GM21526 (cell line): ENCODE results near the gene APP.
"Not testable (repeated sequence)": the region's sequence is repeated elsewhere in the genome, so short reads cannot be mapped to it uniquely, and the experiment has no call there.

ENCODE experiments used
- ATAC-seq: cut with Tn5 transposase; IDR thresholded peaks from one replicate; pipeline ENCODE4 v1.9.1; 2021; ENCODE audit warnings: moderate library complexity; ENCODE audit not compliant: unreplicated experiment, low FRiP score

Gene APP

DNA sequence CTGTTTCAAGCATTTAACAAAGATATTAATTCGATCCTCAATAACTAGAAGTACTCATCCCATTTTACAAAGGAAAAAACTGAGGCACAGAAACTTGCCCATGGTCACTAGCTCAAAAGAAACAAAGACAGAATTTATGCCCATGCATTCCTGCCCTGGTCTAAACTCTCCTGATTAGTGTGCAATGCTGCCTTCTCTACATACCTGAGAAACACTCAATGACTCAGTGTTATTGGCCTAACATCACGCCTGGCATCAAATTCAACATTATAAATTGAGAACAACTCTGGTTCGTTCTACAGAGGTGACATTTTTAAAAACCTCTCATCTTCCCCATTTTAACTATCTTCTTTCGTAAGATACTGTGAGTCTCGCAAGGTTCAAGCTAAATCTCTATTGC lies 5.2 kb downstream of the APP start:
- ATAC-seq: no peak

- no peak for ATAC-seq
Measured at GRCh38 chr21:26164311-26164710, 6.3 kb downstream of the APP start.

- no peak for ATAC-seq
Measured at GRCh38 chr21:26162081-26162480, 8.5 kb downstream of the APP start.

DNA sequence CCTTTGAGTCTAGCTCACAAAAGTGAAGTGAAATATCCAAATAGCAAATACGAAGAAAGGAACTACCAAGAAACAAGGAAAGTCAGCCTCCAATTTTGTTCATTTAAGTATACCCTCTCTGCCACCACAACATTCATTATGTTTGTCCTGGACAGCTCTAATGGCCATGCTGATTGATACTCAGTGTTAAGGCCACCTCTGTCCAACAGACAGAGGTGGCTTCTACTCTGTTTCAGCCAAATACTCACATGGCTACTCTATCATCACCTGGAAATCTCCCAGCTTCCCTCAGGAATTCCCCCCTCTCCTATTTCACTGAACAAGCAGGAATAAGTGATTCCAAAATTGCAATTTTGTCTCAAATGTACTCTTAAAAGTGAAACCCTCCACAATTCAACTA lies 10.7 kb downstream of the APP start:
- ATAC-seq: no peak

- no peak for ATAC-seq
Measured at GRCh38 chr21:26157801-26158200, 12.8 kb downstream of the APP start.

- no peak for ATAC-seq
Measured at GRCh38 chr21:26154753-26155152, 15.8 kb downstream of the APP start.

DNA sequence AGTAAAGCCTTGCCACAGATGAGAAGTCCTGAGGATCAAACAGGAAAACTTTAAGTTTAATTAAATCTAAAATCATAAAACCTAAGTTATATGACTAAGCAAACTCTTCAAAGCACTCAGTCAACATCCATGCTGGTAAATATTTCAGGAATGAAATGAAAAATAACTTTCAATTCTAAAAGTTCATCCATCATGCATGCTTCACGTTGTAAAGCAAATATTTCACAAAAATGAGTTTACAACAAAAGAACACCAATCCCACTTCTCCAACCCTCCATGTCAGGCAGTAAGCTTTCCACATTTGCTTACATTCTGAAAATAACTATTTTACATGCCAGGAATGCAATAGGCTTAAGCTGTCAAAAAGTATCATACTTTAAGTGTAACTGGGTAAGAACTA lies 16.8 kb downstream of the APP start:
- ATAC-seq: no peak

DNA sequence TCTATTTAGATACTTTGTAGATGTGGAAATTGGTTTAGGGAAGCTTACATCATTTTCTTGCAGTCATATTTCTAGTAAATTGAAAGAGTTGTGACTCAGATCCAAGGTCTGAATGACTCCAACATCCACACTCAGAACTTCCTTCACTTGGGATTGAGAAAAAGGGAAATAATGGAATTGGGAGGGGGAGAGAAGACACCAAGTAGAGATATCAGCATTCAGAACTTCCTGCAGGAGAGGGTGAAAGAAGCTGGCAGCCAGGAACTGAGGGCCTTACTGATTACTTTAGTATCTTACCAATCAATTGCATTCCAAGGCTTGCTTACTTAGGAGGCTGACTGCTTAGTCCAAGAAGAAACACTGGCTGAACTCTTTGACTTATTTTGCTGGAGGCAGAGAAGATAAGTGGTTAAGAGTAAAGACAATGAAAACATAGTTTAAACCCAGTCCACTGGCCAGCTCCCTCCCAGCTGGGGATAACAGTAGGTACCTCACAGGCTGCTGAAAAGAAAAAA lies 21.7 kb downstream of the APP start:
- no peak for ATAC-seq

DNA sequence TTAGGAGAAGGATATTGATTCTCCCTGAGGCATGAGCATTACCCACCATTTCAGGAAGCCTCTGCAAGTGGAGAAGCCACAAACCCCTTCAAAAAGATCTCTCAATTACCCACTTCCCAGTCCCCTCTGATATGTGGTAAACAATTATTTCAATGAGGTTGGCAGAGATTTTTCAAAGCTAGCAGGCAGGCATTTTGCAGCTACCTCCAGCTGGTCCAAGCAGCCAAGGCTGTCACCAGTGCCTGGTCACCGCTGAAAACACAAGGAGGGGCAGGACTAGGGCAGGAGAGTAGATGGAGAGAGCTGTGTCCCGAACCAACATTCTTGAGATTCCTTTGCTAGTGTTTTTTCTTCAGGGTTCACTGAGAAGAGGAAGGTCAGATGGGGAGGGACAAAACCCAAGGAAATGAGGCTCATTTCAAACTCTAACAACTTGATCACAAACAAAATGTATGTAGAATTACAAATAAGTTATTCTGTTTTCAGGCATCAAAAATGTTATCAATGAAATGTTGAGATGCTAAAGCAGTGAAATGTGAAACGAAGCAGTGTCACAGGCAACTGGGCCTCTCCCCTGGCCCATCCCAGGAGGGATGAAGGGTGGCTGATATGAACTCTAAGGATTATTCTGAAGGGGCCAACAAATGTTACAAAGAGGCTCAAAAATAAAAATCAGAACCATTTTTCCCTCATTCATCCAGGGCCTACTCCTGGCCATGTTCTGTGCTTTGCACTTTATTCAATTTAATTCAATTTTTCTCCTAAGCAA lies 22.3 kb downstream of the APP start:
- no peak for ATAC-seq

DNA sequence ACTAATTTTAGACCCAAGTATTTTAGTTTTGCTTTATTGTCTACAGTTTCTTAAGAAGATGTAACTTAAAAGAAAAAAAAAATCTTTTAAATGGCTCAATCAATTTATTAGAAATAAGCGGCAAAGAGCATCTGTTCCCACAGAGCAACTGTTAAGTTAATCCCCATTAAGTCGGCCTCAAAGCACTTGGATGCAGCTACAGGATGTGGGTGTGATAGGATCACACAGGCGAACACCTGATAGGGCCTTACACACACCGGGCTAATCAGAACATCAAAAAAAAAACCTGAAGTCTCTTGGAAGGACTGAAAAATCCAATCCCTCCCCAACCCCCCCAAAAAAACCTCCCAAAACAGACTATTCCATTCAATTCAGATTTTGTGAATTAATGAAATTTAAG lies 23.0 kb downstream of the APP start:
- no peak for ATAC-seq

GRCh38 chr21:26146681-26147080 lies 23.9 kb downstream of the APP start:
- ATAC-seq: no peak

- ATAC-seq: no peak
Measured at GRCh38 chr21:26144031-26144430, 26.5 kb downstream of the APP start.

DNA sequence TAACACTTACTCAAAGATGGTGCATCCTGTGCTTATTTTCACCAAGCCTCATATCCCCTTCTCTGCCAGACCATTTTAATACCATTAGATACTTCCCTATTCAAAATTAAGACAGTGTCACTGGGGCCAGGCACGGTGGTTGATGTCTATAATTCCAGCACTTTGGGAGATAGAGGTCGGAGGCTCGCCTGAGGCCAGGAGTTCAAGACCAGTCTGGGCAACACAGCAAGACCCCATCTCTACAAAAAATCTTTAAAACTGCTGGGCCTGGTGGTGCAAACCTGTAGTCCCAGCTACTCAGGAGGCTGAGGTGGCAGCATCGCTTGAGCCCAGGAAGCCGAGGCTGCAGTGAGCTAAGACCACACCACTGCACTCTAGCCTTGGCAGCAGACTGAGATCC lies 28.2 kb downstream of the APP start:
- ATAC-seq: no peak

DNA sequence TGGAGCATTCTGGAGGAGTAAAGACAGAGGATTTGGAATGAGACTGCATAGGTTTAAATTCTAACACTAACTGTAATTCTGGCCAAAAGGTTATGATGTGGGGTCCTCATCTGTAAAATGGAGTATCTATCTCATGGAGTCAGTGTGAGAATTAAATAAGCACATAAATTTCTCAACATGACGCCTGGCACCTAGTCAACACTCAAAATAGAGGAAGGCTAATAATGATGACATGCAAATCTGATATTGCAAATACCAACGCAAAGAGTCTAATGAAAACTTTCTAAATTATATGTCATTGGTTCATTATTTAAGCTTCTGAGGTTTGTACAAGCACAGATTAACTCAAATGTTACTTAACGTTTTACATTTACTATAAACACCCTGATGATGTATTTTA lies 29.6 kb downstream of the APP start:
- no peak for ATAC-seq

DNA sequence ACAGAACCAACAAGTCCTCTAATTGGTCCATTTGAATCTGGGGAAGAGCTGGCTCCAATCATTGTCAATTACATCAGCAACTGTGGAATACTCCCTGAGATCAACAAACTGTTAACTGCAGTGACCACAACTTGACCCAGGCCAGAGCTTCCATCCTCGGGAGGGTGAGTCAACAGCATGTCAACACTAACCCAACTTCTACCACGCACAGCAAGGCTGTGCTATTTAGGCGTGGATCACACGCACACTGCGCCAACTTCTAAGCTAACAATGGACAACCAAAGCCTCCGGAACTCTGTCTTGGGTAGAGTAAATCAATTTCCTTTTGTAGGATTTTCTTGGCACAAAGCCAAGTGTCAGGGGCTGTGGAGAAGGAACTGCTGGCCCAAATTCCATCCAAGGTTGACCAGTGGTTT lies 30.4 kb downstream of the APP start:
- no peak for ATAC-seq

DNA sequence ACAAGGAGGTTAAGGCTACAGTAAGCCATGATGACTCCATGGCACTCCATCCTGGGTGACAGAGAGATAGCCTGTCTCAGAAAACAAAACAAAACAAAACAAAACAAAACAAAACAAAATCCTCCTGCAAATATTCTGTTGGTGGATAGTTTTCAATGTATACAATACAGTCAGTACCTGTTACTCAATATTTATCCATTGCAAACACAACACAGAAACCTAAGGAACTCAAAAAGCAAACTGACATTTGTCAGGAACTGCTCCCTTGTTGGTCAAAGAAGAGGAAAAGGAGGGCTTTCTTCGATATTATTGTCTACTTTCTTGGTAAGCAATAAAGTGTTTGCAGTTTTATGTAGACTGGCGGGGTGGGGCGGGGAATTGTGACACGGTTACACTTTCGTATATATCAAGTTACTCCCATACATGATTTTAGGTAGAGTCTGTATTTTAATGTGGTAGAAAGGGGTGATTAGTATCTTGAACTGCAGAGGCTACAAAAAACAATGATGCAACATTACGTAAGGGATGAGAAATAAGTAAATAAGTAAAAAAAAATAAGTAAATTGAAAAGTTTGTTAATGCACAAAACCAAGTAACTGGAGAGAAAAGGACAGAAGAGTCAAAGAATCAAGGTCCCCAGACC lies 31.8 kb downstream of the APP start:
- no peak for ATAC-seq

DNA sequence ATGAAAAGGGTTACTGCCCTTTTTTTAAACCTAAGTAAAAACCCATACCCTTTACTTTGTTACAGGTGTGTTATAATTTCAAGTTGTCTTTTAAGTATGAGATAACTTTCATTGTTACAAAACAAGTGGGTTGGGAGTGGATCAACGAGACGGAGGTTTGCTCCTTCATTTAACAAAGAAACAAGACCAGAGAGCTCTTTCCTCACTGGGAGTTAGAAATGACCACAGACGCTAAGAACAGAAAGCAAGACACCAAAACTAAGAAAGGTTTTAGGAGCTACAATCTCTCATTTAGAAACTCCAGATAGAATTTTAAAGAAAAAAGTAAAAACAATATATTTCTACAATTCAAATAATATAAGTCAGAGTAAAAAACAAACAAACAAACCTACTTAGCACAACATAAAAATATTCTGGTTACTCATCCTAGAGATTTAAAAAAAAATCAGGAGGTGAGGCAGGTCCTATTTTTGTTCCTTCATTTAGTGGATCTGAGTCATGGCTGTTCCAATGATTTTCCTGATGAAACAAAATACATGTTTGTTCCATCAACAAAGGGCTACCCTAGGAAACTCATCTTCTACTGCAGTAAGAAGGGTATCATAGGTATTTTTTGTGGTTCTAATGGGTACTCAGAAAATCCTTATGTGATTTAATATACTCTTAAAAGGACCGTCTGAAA lies 33.0 kb downstream of the APP start:
- no peak for ATAC-seq

DNA sequence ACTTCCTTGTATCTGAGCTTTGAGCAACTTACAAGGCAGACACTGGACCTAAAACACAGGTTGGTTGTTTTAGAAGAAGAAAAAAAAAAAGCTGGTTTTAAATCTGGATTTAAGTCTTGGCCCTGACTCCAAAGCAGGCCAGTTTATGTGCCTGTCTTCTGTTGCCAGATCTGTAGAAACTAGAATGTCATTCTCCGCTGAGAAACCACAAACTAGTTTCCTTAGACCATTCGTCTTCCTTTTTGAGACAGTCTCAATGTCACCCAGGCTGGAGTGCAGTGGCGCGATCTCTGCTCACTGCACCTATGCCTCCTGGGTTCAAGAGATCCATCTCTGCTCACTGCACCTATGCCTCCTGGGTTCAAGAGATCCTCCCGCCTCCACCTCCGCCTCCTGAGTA lies 33.9 kb downstream of the APP start:
- ATAC-seq: peak; percentile 97

DNA sequence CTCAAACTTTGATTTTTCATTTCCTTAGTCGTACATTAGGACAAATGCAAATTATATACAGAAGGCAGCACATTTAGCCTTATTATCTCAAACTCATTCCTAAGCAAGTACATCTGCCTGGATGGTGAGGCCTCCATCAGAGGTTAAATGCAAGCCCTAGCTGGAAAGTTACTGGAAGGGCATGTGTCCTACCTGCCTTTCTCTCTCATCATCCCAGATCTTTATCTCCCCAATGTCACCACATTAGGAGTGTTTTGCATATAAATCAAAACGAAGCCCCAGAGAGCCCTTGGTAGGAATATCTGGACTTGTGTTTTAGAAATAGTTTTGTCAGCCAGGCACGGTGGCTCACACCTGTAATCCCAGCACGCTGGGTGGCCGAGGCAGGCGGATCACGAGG lies 35.0 kb downstream of the APP start:
- ATAC-seq: no peak

- ATAC-seq: no peak
Measured at GRCh38 chr21:26131554-26131953, 39.0 kb downstream of the APP start.

- ATAC-seq: not testable (repeated sequence)
Measured at GRCh38 chr21:26131053-26131452, 39.5 kb downstream of the APP start.
